GM15510 (cell line): ENCODE results near the gene NPTX2.

Source experiments
- POLR2A ChIP-seq: IDR thresholded peaks from 3 replicates; pipeline ENCODE4 v1.6.1; 2011; ENCODE audit warnings: borderline replicate concordance; ENCODE audit not compliant: insufficient read length; ENCODE audit errors: extremely low read depth

The NPTX2 gene, protein sequence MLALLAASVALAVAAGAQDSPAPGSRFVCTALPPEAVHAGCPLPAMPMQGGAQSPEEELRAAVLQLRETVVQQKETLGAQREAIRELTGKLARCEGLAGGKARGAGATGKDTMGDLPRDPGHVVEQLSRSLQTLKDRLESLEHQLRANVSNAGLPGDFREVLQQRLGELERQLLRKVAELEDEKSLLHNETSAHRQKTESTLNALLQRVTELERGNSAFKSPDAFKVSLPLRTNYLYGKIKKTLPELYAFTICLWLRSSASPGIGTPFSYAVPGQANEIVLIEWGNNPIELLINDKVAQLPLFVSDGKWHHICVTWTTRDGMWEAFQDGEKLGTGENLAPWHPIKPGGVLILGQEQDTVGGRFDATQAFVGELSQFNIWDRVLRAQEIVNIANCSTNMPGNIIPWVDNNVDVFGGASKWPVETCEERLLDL

GRCh38 chr7:98617051-98617959 is at the start of gene NPTX2:
NPTX2 (plus strand) TSS chr7:98617285; CDS start chr7:98617462, 177 bp downstream.
- TF ChIP-seq POLR2A = no peak

- TF ChIP-seq POLR2A = no peak
Measured at GRCh38 chr7:98567991-98568390, 49.1 kb upstream of the NPTX2 start.

DNA sequence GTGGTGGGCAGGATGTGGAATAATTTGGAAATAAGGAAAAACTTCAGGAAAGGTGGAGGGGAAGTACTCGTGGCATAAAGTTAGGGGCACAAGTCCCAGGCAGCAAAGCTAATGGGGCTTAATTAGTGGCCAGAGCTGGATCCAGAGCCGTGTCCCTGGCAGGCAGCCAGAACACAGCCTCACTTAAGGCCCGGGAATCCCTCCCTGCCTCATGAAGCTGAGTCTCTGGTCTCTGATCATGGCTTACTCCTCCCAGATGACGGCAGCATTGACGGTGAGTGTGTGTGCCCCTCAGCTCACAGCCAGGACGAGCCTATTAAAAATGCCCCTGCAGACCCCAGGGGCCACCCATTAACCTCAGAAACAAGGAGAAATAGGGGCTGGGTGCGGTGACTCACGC is 48.2 kb upstream of the NPTX2 start:
- no peak for TF ChIP-seq POLR2A

DNA sequence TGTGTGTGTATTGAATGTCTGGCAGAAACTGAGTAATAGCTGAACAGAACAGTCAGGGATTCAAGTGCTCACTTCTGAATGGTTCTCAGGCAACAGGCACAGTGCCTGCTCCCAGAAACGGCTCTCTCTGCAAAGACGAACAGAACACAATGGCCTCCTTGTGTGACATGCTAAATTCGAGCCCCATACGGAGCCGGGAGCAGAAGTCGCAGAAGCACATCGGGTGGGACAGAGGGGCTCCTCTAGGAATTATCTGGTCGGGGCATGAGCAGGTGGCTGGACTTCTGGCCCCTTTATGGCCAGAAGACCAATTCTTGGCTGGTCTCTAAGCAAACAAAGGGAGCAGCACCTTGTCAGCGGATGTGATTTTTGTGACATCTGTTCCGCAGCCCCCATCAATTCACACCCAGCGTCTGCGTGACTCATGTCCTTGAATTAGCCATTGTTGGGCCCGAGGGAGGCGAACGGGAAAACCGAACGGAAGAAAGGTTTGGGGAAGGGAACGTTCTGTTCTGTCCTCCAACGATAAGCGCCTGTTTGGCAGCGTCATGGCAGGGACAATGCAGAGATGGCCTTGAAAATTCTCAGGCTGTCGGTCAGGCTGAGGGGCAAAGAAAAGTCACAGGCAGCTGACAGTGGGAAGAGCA is 47.3 kb upstream of the NPTX2 start:
- TF ChIP-seq POLR2A = no peak

DNA sequence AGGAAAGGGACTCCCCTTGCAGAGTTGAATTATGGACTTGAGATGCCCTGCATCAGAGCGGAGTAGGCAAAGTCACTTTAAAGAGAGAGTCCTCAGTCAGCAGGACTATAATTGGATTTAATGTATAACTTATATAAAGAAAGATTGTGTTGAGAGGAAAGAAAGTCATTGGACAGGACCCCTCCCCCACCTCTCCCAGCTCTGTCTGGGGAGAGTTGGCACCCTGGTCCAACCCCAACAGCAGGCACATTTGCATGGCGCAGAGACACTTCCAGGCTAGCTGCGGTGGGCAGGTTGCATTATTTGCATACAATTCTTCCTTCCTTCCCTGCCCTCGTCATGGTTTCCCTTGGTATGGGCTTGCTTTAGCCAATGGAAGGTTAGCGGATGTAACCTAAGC is 46.1 kb upstream of the NPTX2 start:
- no peak for TF ChIP-seq POLR2A

- no peak for TF ChIP-seq POLR2A
Measured at GRCh38 chr7:98571986-98572385, 45.1 kb upstream of the NPTX2 start.

GRCh38 chr7:98573816-98574215 is 43.3 kb upstream of the NPTX2 start:
- TF ChIP-seq POLR2A = no peak

GRCh38 chr7:98575878-98576277 is 41.2 kb upstream of the NPTX2 start:
- TF ChIP-seq POLR2A = no peak

GRCh38 chr7:98584830-98585229 is 32.3 kb upstream of the NPTX2 start:
- TF ChIP-seq POLR2A = no peak

- no peak for TF ChIP-seq POLR2A
Measured at GRCh38 chr7:98591926-98592325, 25.2 kb upstream of the NPTX2 start.

DNA sequence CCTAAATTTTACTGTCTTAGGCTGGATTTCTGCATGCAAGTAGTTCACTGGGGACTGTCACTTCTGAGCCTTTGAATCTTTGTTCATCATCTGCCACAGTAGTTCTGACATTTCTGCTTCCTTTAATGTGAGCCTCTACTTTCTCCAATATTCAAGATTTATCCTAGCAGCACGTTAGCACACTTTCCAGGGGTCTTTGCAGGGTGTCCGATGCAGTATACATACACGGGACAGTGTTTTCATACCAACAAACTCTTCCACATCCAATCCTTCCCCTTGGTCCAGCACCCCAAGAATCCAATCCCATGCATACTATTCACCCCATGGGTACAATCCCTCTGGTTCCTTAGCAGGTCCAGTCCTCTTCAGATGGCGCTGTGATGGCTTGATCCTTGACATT is 22.7 kb upstream of the NPTX2 start:
- no peak for TF ChIP-seq POLR2A

DNA sequence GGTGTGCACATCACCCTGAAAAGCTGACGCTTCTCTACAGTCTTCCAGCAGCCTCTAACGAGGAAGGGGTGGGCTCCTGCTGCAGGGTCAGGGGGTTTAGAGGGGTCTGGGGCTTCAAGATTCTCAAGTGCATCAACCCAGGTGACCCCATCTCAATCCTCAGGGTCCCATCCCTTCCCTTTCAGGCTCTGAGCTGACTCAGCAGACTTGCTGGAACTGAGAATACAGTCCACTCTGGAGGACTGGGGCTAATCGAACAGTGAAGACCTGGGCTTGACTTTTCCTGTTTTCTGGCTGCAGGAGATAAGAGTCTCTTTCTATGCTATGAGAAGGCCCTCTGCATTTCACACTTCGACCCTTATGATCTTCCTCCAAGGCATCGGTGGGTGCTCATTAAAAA is 22.3 kb upstream of the NPTX2 start:
- TF ChIP-seq POLR2A = no peak

DNA sequence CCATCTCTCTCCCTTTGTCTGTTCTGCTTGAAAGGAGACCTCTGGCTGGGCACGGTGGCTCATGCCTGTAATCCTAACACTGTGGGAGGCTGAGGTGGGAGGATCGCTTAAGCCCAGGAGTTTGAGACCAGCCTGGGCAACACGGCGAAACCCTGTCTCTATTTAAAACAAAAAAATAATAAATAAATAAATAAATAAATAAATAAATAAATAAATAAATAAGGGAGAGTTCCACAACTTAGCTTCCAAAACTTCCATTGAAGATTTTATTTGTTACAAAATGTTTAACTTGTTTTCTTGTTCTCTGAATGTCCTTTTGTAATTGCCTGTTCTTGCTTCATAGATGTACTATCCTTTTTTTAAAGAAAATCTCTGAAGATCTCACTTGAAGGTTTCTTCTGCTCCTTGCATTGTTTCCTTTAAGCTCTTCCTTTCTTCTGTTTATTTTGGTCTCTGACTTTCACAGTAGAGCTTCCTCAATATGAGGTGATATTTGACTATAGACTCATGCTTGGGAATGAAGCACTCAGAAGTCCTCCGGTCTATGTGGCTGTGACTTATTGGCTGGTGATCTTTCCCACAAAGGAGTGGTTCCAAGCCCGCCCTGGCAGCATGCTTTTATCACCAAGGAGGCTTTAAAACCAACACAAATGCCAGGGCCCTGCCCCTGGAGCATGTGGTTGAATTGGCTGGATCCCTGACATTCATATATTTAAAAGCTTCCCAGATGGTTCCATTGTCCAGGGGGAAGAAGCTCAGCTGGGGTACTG is 18.1 kb upstream of the NPTX2 start:
- no peak for TF ChIP-seq POLR2A

- TF ChIP-seq POLR2A = no peak
Measured at GRCh38 chr7:98599886-98600285, 17.2 kb upstream of the NPTX2 start.
